Measurements from ENCODE around the gene SHROOM3. TPM values are rescaled to one million over a fixed set of nuclear protein-coding genes. Genes with fewer than 3 reads are reported as not detected.

SHROOM3 gene
- total RNA-seq, 1 donor from 2014 or later, result 0.55 TPM

DNA sequence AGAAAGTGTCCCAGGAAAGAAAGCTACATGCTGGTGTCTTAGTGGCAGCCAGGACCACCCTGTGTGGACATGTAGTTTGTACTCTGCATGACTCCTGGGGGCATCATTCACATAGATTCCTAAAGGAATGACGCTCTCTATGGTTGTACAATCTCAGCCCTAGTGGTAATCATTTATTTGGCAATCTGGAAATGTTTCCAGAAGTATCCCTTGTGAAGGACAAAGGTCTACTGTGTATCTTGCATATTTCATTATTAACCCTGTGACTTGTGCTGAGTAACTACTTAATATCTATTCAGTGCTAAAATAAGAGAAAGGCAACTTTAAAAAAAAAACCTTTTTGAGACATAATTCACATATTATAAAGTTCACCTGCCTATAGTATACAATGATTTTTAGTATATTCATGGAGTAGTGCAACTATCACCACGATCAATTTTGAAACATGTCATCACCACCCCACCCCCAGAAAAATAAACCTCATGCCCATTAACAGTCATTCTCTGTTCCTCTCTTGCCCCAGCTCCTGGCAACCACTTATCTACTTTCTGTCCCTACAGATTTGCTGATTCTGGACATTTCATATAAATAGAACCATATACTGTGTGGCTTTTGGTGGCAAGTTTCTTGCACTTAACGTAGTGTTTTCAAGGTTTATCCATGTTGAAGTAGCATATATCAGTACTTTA lies 51.7 kb downstream of the SHROOM3 start:
- Mint-ChIP-seq H3K4me1 (peaks cover 10% of the 10 kb centered on the region), H3K27me3 (no peaks in the 10 kb centered on the region), H3K4me3 (no peak overlapping the region), H3K27ac (no peak overlapping the region), H3K36me3 (ENCODE audit: low read depth) (no peaks in the 10 kb centered on the region), H3K9me3 (peaks cover 4% of the 10 kb centered on the region)
- ChIA-PET CTCF (no interaction called here), POLR2A (no interaction called here)
- ATAC-seq (ENCODE audit: low read depth) (no peak), DNase-seq (no peak)
- TF ChIP-seq, protein P1, sequence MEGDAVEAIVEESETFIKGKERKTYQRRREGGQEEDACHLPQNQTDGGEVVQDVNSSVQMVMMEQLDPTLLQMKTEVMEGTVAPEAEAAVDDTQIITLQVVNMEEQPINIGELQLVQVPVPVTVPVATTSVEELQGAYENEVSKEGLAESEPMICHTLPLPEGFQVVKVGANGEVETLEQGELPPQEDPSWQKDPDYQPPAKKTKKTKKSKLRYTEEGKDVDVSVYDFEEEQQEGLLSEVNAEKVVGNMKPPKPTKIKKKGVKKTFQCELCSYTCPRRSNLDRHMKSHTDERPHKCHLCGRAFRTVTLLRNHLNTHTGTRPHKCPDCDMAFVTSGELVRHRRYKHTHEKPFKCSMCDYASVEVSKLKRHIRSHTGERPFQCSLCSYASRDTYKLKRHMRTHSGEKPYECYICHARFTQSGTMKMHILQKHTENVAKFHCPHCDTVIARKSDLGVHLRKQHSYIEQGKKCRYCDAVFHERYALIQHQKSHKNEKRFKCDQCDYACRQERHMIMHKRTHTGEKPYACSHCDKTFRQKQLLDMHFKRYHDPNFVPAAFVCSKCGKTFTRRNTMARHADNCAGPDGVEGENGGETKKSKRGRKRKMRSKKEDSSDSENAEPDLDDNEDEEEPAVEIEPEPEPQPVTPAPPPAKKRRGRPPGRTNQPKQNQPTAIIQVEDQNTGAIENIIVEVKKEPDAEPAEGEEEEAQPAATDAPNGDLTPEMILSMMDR (IDR thresholded peaks at IDR 0.05), result no peak
- intact Hi-C loops (cut with micrococcal nuclease), result no loop called here

DNA sequence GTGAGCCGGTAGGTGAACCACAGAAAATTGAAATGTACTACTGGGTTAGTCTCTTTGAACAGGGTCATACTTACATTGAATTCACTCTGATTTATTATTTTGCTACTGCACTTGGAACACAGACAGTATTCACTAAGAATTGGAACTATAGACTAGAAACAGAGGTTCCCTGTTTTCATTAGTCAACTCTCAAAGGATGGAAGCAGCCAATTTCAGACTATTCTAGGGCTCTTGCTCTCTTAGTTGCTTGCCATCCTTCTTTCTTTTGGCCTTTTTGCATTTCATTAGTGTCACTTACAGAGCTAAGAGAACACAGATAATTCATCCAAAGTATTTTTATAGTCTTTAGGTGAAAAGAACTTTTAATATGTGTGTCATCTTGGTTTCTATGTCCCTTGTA lies 52.6 kb downstream of the SHROOM3 start:
- DNase-seq (no peak), ATAC-seq (ENCODE audit: low read depth) (no peak)
- POLR2A ChIA-PET, result no interaction called here
- Mint-ChIP-seq H3K27ac (no peak overlapping the region), H3K9me3 (peaks cover 4% of the 10 kb centered on the region), H3K36me3 (ENCODE audit: low read depth) (no peaks in the 10 kb centered on the region), H3K27me3 (no peaks in the 10 kb centered on the region), H3K4me1 (peaks cover 10% of the 10 kb centered on the region), H3K4me3 (no peak overlapping the region)
- CTCF ChIA-PET, result interaction anchor here (1.0 kb wide), 1 partner anchor 12 kb away, joined by 3 read pairs; no protein-coding TSS in a partner anchor
- intact Hi-C loops (cut with micrococcal nuclease), result no loop called here
- TF ChIP-seq, protein P1 (IDR thresholded peaks at IDR 0.05), result no peak

DNA sequence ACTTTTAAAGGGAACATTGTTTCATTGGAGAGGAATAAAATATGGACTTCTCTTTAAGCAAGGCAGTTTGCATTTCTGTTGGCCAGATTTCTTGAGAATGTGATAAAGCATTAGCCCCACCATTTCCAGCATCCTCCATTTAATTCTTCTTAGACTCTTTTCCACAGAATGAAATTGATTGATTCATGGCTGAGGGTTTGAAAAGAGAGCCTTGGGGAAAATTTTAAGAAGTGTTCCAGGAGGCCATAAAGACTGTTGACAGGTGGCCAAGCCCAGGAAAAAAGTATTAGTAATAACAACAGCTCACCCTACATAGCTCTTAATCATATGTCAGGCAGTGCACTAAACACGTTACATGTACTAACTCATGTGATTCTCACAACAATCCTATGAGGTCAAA lies 53.4 kb downstream of the SHROOM3 start:
- Mint-ChIP-seq H3K27ac (no peak overlapping the region), H3K4me3 (no peak overlapping the region)
- TF ChIP-seq, protein P1 (IDR thresholded peaks at IDR 0.05), result no peak

DNA sequence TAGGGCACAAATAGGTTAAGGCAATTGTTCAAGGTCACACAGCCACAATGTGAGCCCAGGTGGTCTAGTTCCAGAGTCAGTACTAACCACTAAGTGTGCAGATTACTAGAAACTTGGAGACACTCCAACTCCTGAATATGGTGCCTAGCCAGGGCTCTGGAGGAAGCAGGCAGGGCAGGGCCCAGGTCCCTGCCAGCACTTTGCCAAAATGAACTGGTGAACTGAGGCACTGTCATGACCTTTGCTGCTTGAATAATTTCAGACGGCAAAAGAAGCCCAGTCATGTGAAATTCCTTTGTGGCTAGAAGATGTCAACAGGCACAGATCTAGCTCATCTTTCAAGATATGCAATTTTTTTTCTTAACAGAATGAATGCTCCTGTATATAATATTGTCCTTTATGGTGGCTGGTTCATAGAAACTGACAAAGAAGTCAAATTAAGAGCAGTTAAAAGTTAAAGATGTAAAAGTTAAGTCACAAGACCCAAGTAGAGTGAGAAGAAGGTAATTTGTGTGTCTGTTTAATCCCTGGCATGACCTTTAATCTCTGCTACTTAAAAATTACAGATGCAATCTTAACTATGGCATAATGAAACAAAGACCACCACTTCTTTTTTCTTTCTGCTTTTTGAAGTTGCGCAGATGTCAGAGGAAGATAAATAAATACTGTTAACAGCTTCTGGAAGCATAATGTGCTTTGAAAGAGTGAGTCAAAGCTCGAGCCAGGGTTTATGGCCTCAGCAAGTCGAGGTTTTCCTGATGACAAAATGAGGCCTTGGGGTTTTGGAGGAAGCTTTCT lies 54.1 kb downstream of the SHROOM3 start:
- Mint-ChIP-seq H3K4me3 (no peak overlapping the region), H3K36me3 (ENCODE audit: low read depth) (no peaks in the 10 kb centered on the region), H3K4me1 (peaks cover 10% of the 10 kb centered on the region), H3K9me3 (peaks cover 2% of the 10 kb centered on the region), H3K27me3 (peaks cover 2% of the 10 kb centered on the region), H3K27ac (no peak overlapping the region)
- ChIA-PET POLR2A (no interaction called here), CTCF (no interaction called here)
- DNase-seq, result no peak
- no peak for ATAC-seq (ENCODE audit: low read depth)
- TF ChIP-seq, protein P1 (IDR thresholded peaks at IDR 0.05), result no peak
- intact Hi-C loops (cut with micrococcal nuclease), result no loop called here

More for the DNA sequence above, 53.4 kb downstream of the SHROOM3 start:
- ChIA-PET CTCF (interaction anchor here (1.0 kb wide), 1 partner anchor 11 kb away, joined by 3 read pairs; no protein-coding TSS in a partner anchor), POLR2A (no interaction called here)
- intact Hi-C loops (cut with micrococcal nuclease), result no loop called here
- ATAC-seq (ENCODE audit: low read depth) (no peak), DNase-seq (no peak)
- Mint-ChIP-seq H3K4me1 (peaks cover 10% of the 10 kb centered on the region), H3K9me3 (peaks cover 2% of the 10 kb centered on the region), H3K27me3 (peaks cover 2% of the 10 kb centered on the region), H3K36me3 (ENCODE audit: low read depth) (no peaks in the 10 kb centered on the region)

DNA sequence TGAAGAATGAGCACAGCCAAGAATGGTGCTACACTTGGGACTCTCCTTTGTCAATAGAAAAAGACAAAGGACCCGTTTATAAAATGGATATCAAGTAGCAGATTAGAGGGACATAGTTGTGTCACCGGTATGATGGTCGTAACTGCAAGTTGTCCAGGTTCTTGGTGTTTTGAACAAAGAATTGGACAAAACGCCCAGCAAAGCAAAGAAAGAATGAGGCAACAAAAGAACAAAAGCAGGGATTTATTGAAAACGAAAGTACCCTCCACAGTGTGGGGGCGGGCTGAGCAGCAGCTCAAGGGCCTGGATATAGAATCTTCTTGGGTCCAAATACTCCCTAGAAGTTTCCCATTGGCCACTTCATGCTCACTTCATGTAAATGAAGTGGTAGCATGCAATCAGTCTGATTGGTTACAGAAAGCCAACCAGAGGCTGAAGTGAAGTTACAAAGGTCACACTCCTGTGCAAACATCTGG lies 54.7 kb downstream of the SHROOM3 start:
- no peaks in the 10 kb centered on the region for H3K36me3 Mint-ChIP-seq (ENCODE audit: low read depth)
- ChIA-PET CTCF (no interaction called here), POLR2A (no interaction called here)

More for the DNA sequence above, 54.7 kb downstream of the SHROOM3 start:
- intact Hi-C loops (cut with micrococcal nuclease), result loop anchor here (10.0 kb wide), 1 partner anchor 905 kb away; no protein-coding TSS in a partner anchor
- Mint-ChIP-seq H3K4me1 (peaks cover 10% of the 10 kb centered on the region), H3K4me3 (no peak overlapping the region), H3K9me3 (peaks cover 2% of the 10 kb centered on the region), H3K27me3 (peaks cover 2% of the 10 kb centered on the region), H3K27ac (no peak overlapping the region)
- TF ChIP-seq, protein P1 (IDR thresholded peaks at IDR 0.05), result no peak
- DNase-seq, result no peak
- ATAC-seq (ENCODE audit: low read depth), result no peak

All from activated B cell treated with CpG ODN at 0.5 μM for 24 hours (primary cell).